H9 (cell line): ENCODE measurements around the gene CLCN2. TPM values are rescaled to one million over a fixed set of nuclear protein-coding genes. Genes with fewer than 3 reads are reported as not detected.

Source experiments
- DNase-seq: peaks from one replicate; pipeline ENCODE4 v3.0.0-alpha.2; 2017
- H2AFZ ChIP-seq: one replicate; pipeline ENCODE4 v1.6.1; 2013; ENCODE audit warnings: mild to moderate bottlenecking, low read length, control low read depth, moderate library complexity
- H2AK5ac ChIP-seq: 2 replicates; pipeline ENCODE4 v1.6.1; 2013; ENCODE audit warnings: low read length, control low read depth, mixed read lengths; ENCODE audit not compliant: insufficient read length
- H2BK120ac ChIP-seq: one replicate; pipeline ENCODE4 v1.6.1; 2013; ENCODE audit warnings: low read depth, mild to moderate bottlenecking, low read length, control low read depth, inconsistent platforms; ENCODE audit not compliant: poor library complexity, severe bottlenecking
- H2BK12ac ChIP-seq: 2 replicates; pipeline ENCODE4 v1.6.1; 2013; ENCODE audit warnings: low read length, control low read depth, mixed read lengths, low read depth; ENCODE audit not compliant: insufficient read length
- H2BK15ac ChIP-seq: 2 replicates; pipeline ENCODE4 v1.6.1; 2013; ENCODE audit warnings: low read depth, low read length, control low read depth
- H2BK20ac ChIP-seq: one replicate; pipeline ENCODE4 v1.6.1; 2013; ENCODE audit warnings: low read depth, mild to moderate bottlenecking, low read length, control low read depth, inconsistent platforms; ENCODE audit not compliant: poor library complexity, severe bottlenecking
- H2BK5ac ChIP-seq: 2 replicates; pipeline ENCODE4 v1.6.1; 2013; ENCODE audit warnings: low read length, control low read depth, mixed read lengths; ENCODE audit not compliant: insufficient read length
- H3K14ac ChIP-seq: 2 replicates; pipeline ENCODE4 v1.6.1; 2013; ENCODE audit warnings: low read length, control low read depth; ENCODE audit not compliant: insufficient read depth
- H3K18ac ChIP-seq: 2 replicates; pipeline ENCODE4 v1.6.1; 2013; ENCODE audit warnings: low read depth, mild to moderate bottlenecking, mixed read lengths, low read length, control low read depth; ENCODE audit not compliant: insufficient read length
- H3K23ac ChIP-seq: 2 replicates; pipeline ENCODE4 v1.6.1; 2013; ENCODE audit warnings: low read length, control low read depth, mixed read lengths, low read depth; ENCODE audit not compliant: insufficient read length
- H3K23me2 ChIP-seq: 2 replicates; pipeline ENCODE4 v1.6.1; 2013; ENCODE audit warnings: low read depth, mild to moderate bottlenecking, mixed read lengths, low read length, control low read depth; ENCODE audit not compliant: insufficient read length, poor library complexity, severe bottlenecking
- H3K27ac ChIP-seq: 2 replicates; pipeline ENCODE4 v1.5.1; 2013; ENCODE audit warnings: low read length, control low read depth, mixed read lengths, low read depth; ENCODE audit not compliant: insufficient read length
- H3K27me3 ChIP-seq: 2 replicates; pipeline ENCODE4 v1.6.1; 2013; ENCODE audit warnings: low read length, control low read depth, inconsistent platforms; ENCODE audit not compliant: insufficient read depth
- H3K4ac ChIP-seq: 2 replicates; pipeline ENCODE4 v1.6.1; 2013; ENCODE audit warnings: low read depth, mild to moderate bottlenecking, control low read depth, inconsistent platforms, low read length, moderate library complexity
- H3K4me1 ChIP-seq: 2 replicates; pipeline ENCODE4 v1.6.1; 2013; ENCODE audit warnings: low read length, control low read depth, inconsistent platforms; ENCODE audit not compliant: insufficient read depth
- H3K4me2 ChIP-seq: 2 replicates; pipeline ENCODE4 v1.6.1; 2013; ENCODE audit warnings: low read length, control low read depth, mixed read lengths; ENCODE audit not compliant: insufficient read length, insufficient read depth
- H3K56ac ChIP-seq: 2 replicates; pipeline ENCODE4 v1.6.1; 2013; ENCODE audit warnings: low read depth, mild to moderate bottlenecking, mixed read lengths, low read length, control low read depth; ENCODE audit not compliant: insufficient read length
- H3K79me1 ChIP-seq: 2 replicates; pipeline ENCODE4 v1.6.1; 2013; ENCODE audit warnings: low read depth, mild to moderate bottlenecking, moderate library complexity, low read length, control low read depth, inconsistent platforms; ENCODE audit not compliant: insufficient read depth, poor library complexity, severe bottlenecking
- H3K79me2 ChIP-seq: 2 replicates; pipeline ENCODE4 v1.6.1; 2013; ENCODE audit warnings: low read length, control low read depth, inconsistent platforms; ENCODE audit not compliant: insufficient read depth
- H3K9ac ChIP-seq: 2 replicates; pipeline ENCODE4 v1.6.1; 2013; ENCODE audit warnings: low read length, control low read depth, mixed read lengths; ENCODE audit not compliant: insufficient read length; ENCODE audit errors: extremely low read depth
- H3K9me3 ChIP-seq: one replicate; pipeline ENCODE4 v1.6.1; 2013; ENCODE audit warnings: low read depth, low read length, inconsistent platforms; ENCODE audit not compliant: control insufficient read depth
- H3T11ph ChIP-seq: one replicate; pipeline ENCODE4 v1.6.1; 2013; ENCODE audit warnings: mild to moderate bottlenecking, low read length, control low read depth, inconsistent platforms
- H4K20me1 ChIP-seq: one replicate; pipeline ENCODE4 v1.6.1; 2013; ENCODE audit not compliant: control insufficient read depth, insufficient read length, insufficient read depth
- H4K5ac ChIP-seq: 2 replicates; pipeline ENCODE4 v1.6.1; 2013; ENCODE audit warnings: low read depth, mild to moderate bottlenecking, mixed read lengths, low read length, control low read depth; ENCODE audit not compliant: insufficient read length
- H4K8ac ChIP-seq: replicated peaks from 2 replicates; pipeline ENCODE4 v1.6.1; 2013; ENCODE audit warnings: low read length, control low read depth, mixed read lengths, low read depth; ENCODE audit not compliant: insufficient read length
- H4K91ac ChIP-seq: 2 replicates; pipeline ENCODE4 v1.6.1; 2013; ENCODE audit warnings: low read depth, mild to moderate bottlenecking, moderate library complexity, mixed read lengths, low read length, control low read depth; ENCODE audit not compliant: insufficient read length
- H3K27ac Mint-ChIP-seq, 3 experiments: 2 replicates in 2 of 3; 3 replicates in 1 of 3; pipeline ENCODE4 v1.8.0; 2020 to 2021; ENCODE audit warnings: mixed read lengths in 3 of 3, mild to moderate bottlenecking in 1 of 3, moderate library complexity in 1 of 3
- H3K27me3 Mint-ChIP-seq: 2 replicates; pipeline ENCODE4 v1.8.0; 2021; ENCODE audit warnings: low read depth, mild to moderate bottlenecking, moderate library complexity, mixed read lengths
- H3K36me3 Mint-ChIP-seq, 3 experiments: 2 replicates in 2 of 3; 3 replicates in 1 of 3; pipeline ENCODE4 v1.8.0; 2020 to 2021; ENCODE audit warnings: low read depth in 3 of 3, mixed read lengths in 3 of 3; ENCODE audit not compliant: insufficient read depth in 1 of 3
- H3K4me1 Mint-ChIP-seq, 2 experiments: 2 replicates each; pipeline ENCODE4 v1.8.0; 2020; ENCODE audit warnings: mixed read lengths in 2 of 2
- H3K4me3 Mint-ChIP-seq, 2 experiments: 2 replicates in 1 of 2; 3 replicates in 1 of 2; pipeline ENCODE4 v1.8.0; 2020 to 2021; ENCODE audit warnings: mild to moderate bottlenecking in 2 of 2, mixed read lengths in 2 of 2, moderate library complexity in 1 of 2
- H3K9me3 Mint-ChIP-seq, 2 experiments: 2 replicates in 1 of 2; 3 replicates in 1 of 2; pipeline ENCODE4 v1.8.0; 2020; ENCODE audit warnings: mild to moderate bottlenecking in 2 of 2, mixed read lengths in 2 of 2, moderate library complexity in 1 of 2
- WGBS: extraction: QIAGEN DNeasy Blood & Tissue Kit; methylation state at CpG from one replicate; pipeline ENCODE4 v1.1.7; 2013; ENCODE audit warnings: missing lambda C conversion rate, low lambda C conversion rate, mixed read lengths; ENCODE audit not compliant: insufficient read length; ENCODE audit errors: extremely low coverage; 5-methylcytosine and 5-hydroxymethylcytosine counted together
- total RNA-seq: library from RNA; stranded (reverse); gene quantifications from 2 replicates; pipeline ENCODE4 v1.2.1, GENCODE V29; 2021
- TF ChIP-seq, protein P1 (sequence below): fragments of 200-600 bp; sonication (generic); conservative IDR thresholded peaks from 3 replicates; pipeline ENCODE4 v1.8.0; 2021; ENCODE audit warnings: antibody characterized with exemption, mild to moderate bottlenecking

Gene CLCN2
- total RNA-seq, 1 experiment from 2014 or later: 17.2 TPM

DNA sequence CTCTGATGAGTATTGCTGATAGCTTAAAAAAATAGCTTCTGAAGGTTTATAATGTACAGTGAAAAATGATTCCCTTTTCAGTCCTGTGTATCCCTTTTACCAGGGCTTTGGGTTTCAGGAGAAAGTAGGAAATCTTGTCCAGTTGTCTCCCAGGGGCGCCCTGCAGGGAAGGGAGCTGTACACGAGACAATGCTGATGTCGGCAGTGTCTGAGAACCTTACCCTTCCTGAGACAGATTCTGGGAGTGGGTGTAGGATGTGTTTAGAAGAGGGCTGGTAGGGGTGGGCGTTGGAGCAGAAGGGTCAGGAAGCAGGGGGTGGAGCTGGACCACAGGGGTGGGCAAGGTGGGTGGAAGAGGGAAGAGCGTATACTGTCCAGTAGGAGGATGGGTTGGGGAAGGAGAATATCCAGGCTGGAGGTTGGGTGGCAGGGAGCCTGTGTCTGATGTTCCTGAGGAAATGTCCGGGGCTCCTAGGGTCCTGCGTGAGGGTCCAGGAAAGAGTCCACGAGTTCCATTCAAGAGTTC, 11.0 kb upstream of the CLCN2 start:
- H3K27ac ChIP-seq: no peak overlapping the region
- H3K79me1 ChIP-seq: no peaks in the 10 kb centered on the region
- H2BK15ac ChIP-seq: no peak overlapping the region
- no peaks in the 10 kb centered on the region for H3K27me3 ChIP-seq
- no peak overlapping the region for H3K18ac ChIP-seq
- Mint-ChIP-seq H3K4me3 (no peak overlapping the region), H3K4me1 (peaks cover 23 to 30% of the 10 kb centered on the region in 2 experiments), H3K36me3 (peaks cover 14 to 30% (median 28%) of the 10 kb centered on the region in 3 experiments), H3K27ac (no peak overlapping the region), H3K27me3 (peaks cover 39% of the 10 kb centered on the region), H3K9me3 (no peaks in the 10 kb centered on the region)
- no peak overlapping the region for H2BK120ac ChIP-seq
- H4K8ac ChIP-seq: no peak overlapping the region
- no peak overlapping the region for H2BK12ac ChIP-seq
- no peak overlapping the region for H2AK5ac ChIP-seq
- peaks cover 3% of the 10 kb centered on the region; the same call in 1 of the 2 replicates for H3K4me1 ChIP-seq
- no peak overlapping the region for H3K4ac ChIP-seq
- H3K9ac ChIP-seq: no peak overlapping the region
- H4K91ac ChIP-seq: no peak overlapping the region
- no peak overlapping the region for H3K14ac ChIP-seq
- H4K20me1 ChIP-seq: no peaks in the 10 kb centered on the region
- no peaks in the 10 kb centered on the region for H3K79me2 ChIP-seq
- H2AFZ ChIP-seq: no peak overlapping the region
- no peak overlapping the region for H2BK5ac ChIP-seq
- TF ChIP-seq, protein P1, sequence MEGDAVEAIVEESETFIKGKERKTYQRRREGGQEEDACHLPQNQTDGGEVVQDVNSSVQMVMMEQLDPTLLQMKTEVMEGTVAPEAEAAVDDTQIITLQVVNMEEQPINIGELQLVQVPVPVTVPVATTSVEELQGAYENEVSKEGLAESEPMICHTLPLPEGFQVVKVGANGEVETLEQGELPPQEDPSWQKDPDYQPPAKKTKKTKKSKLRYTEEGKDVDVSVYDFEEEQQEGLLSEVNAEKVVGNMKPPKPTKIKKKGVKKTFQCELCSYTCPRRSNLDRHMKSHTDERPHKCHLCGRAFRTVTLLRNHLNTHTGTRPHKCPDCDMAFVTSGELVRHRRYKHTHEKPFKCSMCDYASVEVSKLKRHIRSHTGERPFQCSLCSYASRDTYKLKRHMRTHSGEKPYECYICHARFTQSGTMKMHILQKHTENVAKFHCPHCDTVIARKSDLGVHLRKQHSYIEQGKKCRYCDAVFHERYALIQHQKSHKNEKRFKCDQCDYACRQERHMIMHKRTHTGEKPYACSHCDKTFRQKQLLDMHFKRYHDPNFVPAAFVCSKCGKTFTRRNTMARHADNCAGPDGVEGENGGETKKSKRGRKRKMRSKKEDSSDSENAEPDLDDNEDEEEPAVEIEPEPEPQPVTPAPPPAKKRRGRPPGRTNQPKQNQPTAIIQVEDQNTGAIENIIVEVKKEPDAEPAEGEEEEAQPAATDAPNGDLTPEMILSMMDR: no peak
- DNase-seq: no peak
- H2BK20ac ChIP-seq: no peak overlapping the region
- WGBS: no CpG with 5 or more reads among the region's 8 CpGs
- H3K4me2 ChIP-seq: no peak overlapping the region
- no peaks in the 10 kb centered on the region for H3K9me3 ChIP-seq
- no peak overlapping the region for H3K56ac ChIP-seq
- H4K5ac ChIP-seq: no peak overlapping the region
- H3T11ph ChIP-seq: no peak overlapping the region
- no peaks in the 10 kb centered on the region for H3K23me2 ChIP-seq
- no peak overlapping the region for H3K23ac ChIP-seq
